Fibroblast of lung (primary cell): ENCODE results near the gene FOXK2. TPM values are rescaled to one million over a fixed set of nuclear protein-coding genes. Genes with fewer than 3 reads are reported as not detected.
A peak's percentile ranks its signal among the peaks of the same experiment; 100 is the strongest.
"Not testable (repeated sequence)": the region's sequence is repeated elsewhere in the genome, so short reads cannot be mapped to it uniquely, and the experiment has no call there.

ENCODE experiments used
- DNase-seq, 2 donors: peaks; one replicate each; pipeline versions ENCODE4 v3.0.0 to v3.0.0-alpha.2; 2010; ENCODE audit warnings: low read depth in 2 of 2
- H2AFZ ChIP-seq: 2 replicates; pipeline ENCODE4 v1.5.1; 2012; ENCODE audit warnings: low read length, control low read depth, inconsistent platforms
- H3K27ac ChIP-seq: 2 replicates; pipeline ENCODE4 v1.5.1; 2011; ENCODE audit warnings: low read length, control low read depth; ENCODE audit not compliant: insufficient read depth
- H3K27me3 ChIP-seq: 2 replicates; pipeline ENCODE4 v1.5.1; 2011; ENCODE audit warnings: mild to moderate bottlenecking, low read length; ENCODE audit not compliant: control insufficient read depth, insufficient read depth
- H3K36me3 ChIP-seq: 2 replicates; pipeline ENCODE4 v1.5.1; 2011; ENCODE audit warnings: low read length; ENCODE audit not compliant: control insufficient read depth, insufficient read depth
- H3K4me1 ChIP-seq: 2 replicates; pipeline ENCODE4 v1.5.1; 2011; ENCODE audit warnings: low read length; ENCODE audit not compliant: control insufficient read depth, insufficient read depth; ENCODE audit errors: extremely low read depth
- H3K4me2 ChIP-seq: 2 replicates; pipeline ENCODE4 v1.5.1; 2011; ENCODE audit warnings: low read length, control low read depth; ENCODE audit not compliant: insufficient read depth; ENCODE audit errors: extremely low read depth
- H3K4me3 ChIP-seq, 4 experiments: fragments of 200-600 bp in 1 of 4; sonication (generic) in 1 of 4; replicated peaks in 1 of 4; 2 replicates each; pipeline ENCODE4 v1.5.1; 2011 to 2016; ENCODE audit warnings: low read length in 4 of 4, low read depth in 3 of 4, mild to moderate bottlenecking in 3 of 4, control low read depth in 2 of 4, inconsistent platforms in 1 of 4, mixed read lengths in 1 of 4; ENCODE audit not compliant: insufficient read depth in 1 of 4; ENCODE audit errors: control extremely low read depth in 1 of 4
- H3K79me2 ChIP-seq: 2 replicates; pipeline ENCODE4 v1.5.1; 2012; ENCODE audit warnings: mild to moderate bottlenecking, low read length, inconsistent platforms; ENCODE audit not compliant: control insufficient read depth, insufficient read depth
- H3K9ac ChIP-seq: 2 replicates; pipeline ENCODE4 v1.5.1; 2011; ENCODE audit warnings: mild to moderate bottlenecking, low read length, control low read depth; ENCODE audit not compliant: insufficient read depth
- H3K9me3 ChIP-seq: 2 replicates; pipeline ENCODE4 v1.5.1; 2012; ENCODE audit warnings: low read depth, low read length; ENCODE audit not compliant: control insufficient read depth, insufficient read depth
- H4K20me1 ChIP-seq: 2 replicates; pipeline ENCODE4 v1.5.1; 2011; ENCODE audit warnings: low read length; ENCODE audit not compliant: control insufficient read depth, insufficient read depth; ENCODE audit errors: extremely low read depth
- EZH2 ChIP-seq: IDR thresholded peaks from 2 replicates; pipeline ENCODE4 v1.5.1; 2012; ENCODE audit warnings: low read length, control low read depth, mild to moderate bottlenecking; ENCODE audit errors: missing control alignments
- polyA plus RNA-seq, 2 donors: library from polyadenylated mRNA; depleted of rRNA in 1 of 2; stranded (reverse) in 1 of 2; unstranded in 1 of 2; fragments of >200 nt; gene quantifications; 2 replicates each; pipeline ENCODE4 v1.2.1, GENCODE V29; 2011 to 2012; ENCODE audit warnings: missing spikeins in 1 of 2
- total RNA-seq: library from RNA; depleted of rRNA; stranded (reverse); fragments of >200 nt; gene quantifications from 2 replicates; pipeline ENCODE4 v1.2.1, GENCODE V29; 2014
- TF ChIP-seq, protein P1 (sequence below), 2 donors: IDR thresholded peaks in 1 of 2; conservative IDR thresholded peaks in 1 of 2; 1 replicate in 1 of 2; 2 replicates in 1 of 2; pipeline ENCODE4 v1.5.1; 2011 to 2012; ENCODE audit warnings: low read length in 2 of 2, control low read depth in 1 of 2, inconsistent platforms in 1 of 2, low read depth in 1 of 2, mild to moderate bottlenecking in 1 of 2

The FOXK2 gene
- total and polyA plus RNA-seq, 2 donors (not counting 1 experiment from before 2014, with no cell fraction given) = 23.5 to 33.2 TPM

GRCh38 chr17:82577300-82577699 is 57.8 kb downstream of the FOXK2 start:
- no peaks in the 10 kb centered on the region for H3K4me1 ChIP-seq
- DNase-seq = no peak
- no peak overlapping the region for H2AFZ ChIP-seq
- no peaks in the 10 kb centered on the region for H4K20me1 ChIP-seq
- H3K27me3 ChIP-seq = no peaks in the 10 kb centered on the region
- no peaks in the 10 kb centered on the region for H3K9me3 ChIP-seq
- H3K9ac ChIP-seq = no peak overlapping the region
- no peak for TF ChIP-seq EZH2
- TF ChIP-seq, protein P1, sequence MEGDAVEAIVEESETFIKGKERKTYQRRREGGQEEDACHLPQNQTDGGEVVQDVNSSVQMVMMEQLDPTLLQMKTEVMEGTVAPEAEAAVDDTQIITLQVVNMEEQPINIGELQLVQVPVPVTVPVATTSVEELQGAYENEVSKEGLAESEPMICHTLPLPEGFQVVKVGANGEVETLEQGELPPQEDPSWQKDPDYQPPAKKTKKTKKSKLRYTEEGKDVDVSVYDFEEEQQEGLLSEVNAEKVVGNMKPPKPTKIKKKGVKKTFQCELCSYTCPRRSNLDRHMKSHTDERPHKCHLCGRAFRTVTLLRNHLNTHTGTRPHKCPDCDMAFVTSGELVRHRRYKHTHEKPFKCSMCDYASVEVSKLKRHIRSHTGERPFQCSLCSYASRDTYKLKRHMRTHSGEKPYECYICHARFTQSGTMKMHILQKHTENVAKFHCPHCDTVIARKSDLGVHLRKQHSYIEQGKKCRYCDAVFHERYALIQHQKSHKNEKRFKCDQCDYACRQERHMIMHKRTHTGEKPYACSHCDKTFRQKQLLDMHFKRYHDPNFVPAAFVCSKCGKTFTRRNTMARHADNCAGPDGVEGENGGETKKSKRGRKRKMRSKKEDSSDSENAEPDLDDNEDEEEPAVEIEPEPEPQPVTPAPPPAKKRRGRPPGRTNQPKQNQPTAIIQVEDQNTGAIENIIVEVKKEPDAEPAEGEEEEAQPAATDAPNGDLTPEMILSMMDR (conservative IDR thresholded peaks at IDR 0.05 in 1 of 2, IDR thresholded peaks at IDR 0.05 in 1 of 2; ENCODE audit: low read depth in 1 of 2, low read length in 2 of 2) = no peak
- H3K4me3 ChIP-seq = no peak overlapping the region
- peaks cover 15% of the 10 kb centered on the region for H3K36me3 ChIP-seq
- no peak overlapping the region for H3K27ac ChIP-seq
- H3K4me2 ChIP-seq = no peak overlapping the region
- H3K79me2 ChIP-seq = peaks cover 2% of the 10 kb centered on the region

GRCh38 chr17:82579969-82580368 is 60.4 kb downstream of the FOXK2 start:
- peaks cover 15% of the 10 kb centered on the region for H3K36me3 ChIP-seq
- H3K27ac ChIP-seq = not testable (repeated sequence)

DNA sequence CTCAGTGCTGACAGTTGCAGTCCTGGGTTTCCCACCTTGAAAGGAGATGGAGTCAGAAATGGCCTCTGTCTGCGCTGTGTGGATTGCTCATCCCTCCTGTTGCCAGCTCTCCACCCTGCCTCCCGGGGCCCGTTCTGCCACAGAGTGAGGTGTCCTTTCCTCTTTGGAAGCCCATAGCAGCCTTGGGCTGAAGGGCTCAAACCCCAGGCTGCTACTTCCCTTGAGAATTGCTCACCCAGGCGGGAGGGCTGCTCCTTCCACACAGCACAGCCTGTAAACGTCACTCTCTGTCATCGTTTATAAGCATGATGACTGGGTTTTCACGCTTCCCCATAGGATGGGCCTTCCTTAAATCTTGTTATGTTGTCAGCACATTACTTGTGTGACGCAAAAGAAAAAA is 62.7 kb downstream of the FOXK2 start:
- Histone ChIP-seq H3K9me3 (no peaks in the 10 kb centered on the region), H3K79me2 (no peaks in the 10 kb centered on the region), H4K20me1 (no peaks in the 10 kb centered on the region), H3K9ac (no peak overlapping the region), H3K27me3 (no peaks in the 10 kb centered on the region), H3K4me1 (no peaks in the 10 kb centered on the region), H3K4me3 (no peak overlapping the region), H3K27ac (no peak overlapping the region), H3K4me2 (no peak overlapping the region), H3K36me3 (peaks cover 17% of the 10 kb centered on the region), H2AFZ (no peak overlapping the region)
- TF ChIP-seq, protein P1 (conservative IDR thresholded peaks at IDR 0.05 in 1 of 2, IDR thresholded peaks at IDR 0.05 in 1 of 2; ENCODE audit: low read depth in 1 of 2, low read length in 2 of 2) = no peak
- TF ChIP-seq EZH2 = no peak
- DNase-seq = peak in 1 of 2 donors; percentile 39

More at GRCh38 chr17:82579969-82580368, 60.4 kb downstream of the FOXK2 start:
- not testable (repeated sequence) for H3K9me3 ChIP-seq, H2AFZ ChIP-seq, H3K4me3 ChIP-seq, H3K4me1 ChIP-seq, H4K20me1 ChIP-seq, DNase-seq, H3K9ac ChIP-seq, H3K27me3 ChIP-seq, H3K4me2 ChIP-seq, H3K79me2 ChIP-seq
